H54 (cell line): Measurements from ENCODE around the gene ZNF70.

Experiments used
- DNase-seq: peaks from one replicate; pipeline ENCODE4 v3.0.0; 2011; ENCODE audit warnings: low spot score, mixed read lengths; ENCODE audit not compliant: insufficient read length
- FAIRE-seq: peaks from 3 replicates; lab custom pipeline; 2011; peaks lifted over from hg19 to GRCh38; lab: Jason Lieb, UNC
- POLR2A ChIP-seq: IDR thresholded peaks from 2 replicates; pipeline ENCODE4 v1.6.1; 2011; ENCODE audit warnings: low read depth, mild to moderate bottlenecking, low read length

ZNF70 gene

GRCh38 chr22:23760056-23760455 lies 9.1 kb upstream of the ZNF70 start:
- TF ChIP-seq POLR2A: no peak
- FAIRE-seq (no peak), DNase-seq (no peak)

DNA sequence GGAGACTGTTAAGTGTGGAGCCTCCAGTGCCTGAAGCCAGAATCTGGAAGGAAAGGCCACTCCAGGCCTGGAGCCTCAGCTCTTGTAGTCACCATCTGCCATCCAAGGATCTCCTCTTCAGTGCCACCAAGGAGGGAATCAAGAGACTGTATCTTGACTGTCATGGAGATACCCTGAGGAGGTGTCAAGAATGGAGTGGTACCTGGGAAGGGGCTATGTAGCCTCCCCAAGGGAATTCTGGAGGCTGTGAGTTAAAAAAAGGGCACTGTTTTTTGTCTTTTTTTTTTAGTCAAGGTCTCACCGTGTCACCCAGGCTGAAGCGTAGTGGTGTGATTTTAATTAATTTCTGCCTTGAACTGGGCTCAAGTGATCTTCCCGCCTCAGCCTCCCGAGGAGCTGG lies 8.7 kb upstream of the ZNF70 start:
- DNase-seq (no peak), FAIRE-seq (no peak)

GRCh38 chr22:23756891-23757290 lies 6.0 kb upstream of the ZNF70 start:
- TF ChIP-seq POLR2A: no peak
- FAIRE-seq (no peak), DNase-seq (no peak)

More for the DNA sequence above, 8.7 kb upstream of the ZNF70 start:
- TF ChIP-seq POLR2A: no peak

- TF ChIP-seq POLR2A: no peak
- FAIRE-seq: no peak
- DNase-seq: no peak
Observed at GRCh38 chr22:23755711-23756110, 4.8 kb upstream of the ZNF70 start.

- FAIRE-seq (no peak), DNase-seq (no peak)
- no peak for TF ChIP-seq POLR2A
Observed at GRCh38 chr22:23754980-23755636, 4.2 kb upstream of the ZNF70 start.

DNA sequence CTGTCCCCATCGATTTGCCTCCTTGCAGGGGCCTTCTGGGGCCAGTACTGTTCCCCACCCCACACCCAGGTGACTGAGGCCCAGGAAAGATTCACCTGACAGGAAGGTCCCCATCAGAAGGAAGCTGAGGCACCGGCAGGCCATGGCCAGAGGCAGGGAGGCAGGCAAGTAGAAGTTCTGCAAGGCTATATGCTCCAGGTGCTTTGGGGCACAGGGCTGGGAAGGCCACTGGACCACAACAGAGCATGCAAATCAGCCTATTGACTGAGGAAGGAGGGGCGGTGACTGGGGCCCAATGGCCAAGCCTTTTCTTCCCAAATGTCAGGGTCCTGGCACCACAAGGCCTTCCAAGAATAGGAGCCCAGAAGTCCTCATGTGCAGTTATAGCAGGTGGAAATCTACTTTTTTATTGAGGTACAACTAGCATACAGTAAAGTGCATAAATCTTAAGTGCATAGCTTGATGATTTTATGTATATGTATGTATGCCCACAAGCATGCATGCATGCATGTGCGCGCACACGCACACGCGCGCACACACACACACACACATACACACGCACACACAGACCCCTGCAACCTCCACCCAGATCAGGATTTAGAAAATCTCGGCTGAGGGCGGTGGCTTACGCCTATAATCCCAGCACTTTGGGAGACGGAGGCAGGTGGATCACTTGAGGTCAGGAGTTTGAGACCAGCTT lies 3.5 kb upstream of the ZNF70 start, which contains the start of gene VPREB3:
TSS of gene VPREB3 (minus strand) at position 206 of the 700 bp plus-strand sequence. CDS start at position 144, 62 bp downstream.
- no peak for DNase-seq
- TF ChIP-seq POLR2A: no peak
- no peak for FAIRE-seq

DNA sequence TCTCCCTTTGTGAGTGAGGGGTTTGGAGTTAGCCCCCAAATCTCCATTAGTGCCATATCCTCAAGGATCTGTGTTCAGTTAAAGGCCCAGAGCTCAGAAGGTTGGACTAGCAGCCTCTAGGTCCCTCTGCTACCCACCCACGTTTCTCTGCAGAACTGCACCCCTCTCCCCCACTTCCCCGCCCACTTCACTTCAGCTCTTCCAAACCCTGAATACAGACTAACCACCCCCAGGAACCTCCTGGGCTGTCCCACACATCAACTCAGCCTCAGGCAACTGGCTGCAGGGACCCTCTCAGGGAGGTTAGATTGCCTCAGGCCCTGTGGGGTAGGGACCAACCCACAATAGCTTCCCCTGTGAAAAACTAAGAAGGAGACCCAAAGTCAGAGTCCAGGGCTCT lies 2.5 kb upstream of the ZNF70 start:
- DNase-seq (no peak), FAIRE-seq (no peak)
- TF ChIP-seq POLR2A: no peak

- no peak for FAIRE-seq
- DNase-seq: no peak
- TF ChIP-seq POLR2A: no peak
Observed at GRCh38 chr22:23752750-23753149, 1.8 kb upstream of the ZNF70 start.

- FAIRE-seq (no peak), DNase-seq (no peak)
- no peak for TF ChIP-seq POLR2A
Observed at GRCh38 chr22:23752090-23752691, 1.3 kb upstream of the ZNF70 start.

DNA sequence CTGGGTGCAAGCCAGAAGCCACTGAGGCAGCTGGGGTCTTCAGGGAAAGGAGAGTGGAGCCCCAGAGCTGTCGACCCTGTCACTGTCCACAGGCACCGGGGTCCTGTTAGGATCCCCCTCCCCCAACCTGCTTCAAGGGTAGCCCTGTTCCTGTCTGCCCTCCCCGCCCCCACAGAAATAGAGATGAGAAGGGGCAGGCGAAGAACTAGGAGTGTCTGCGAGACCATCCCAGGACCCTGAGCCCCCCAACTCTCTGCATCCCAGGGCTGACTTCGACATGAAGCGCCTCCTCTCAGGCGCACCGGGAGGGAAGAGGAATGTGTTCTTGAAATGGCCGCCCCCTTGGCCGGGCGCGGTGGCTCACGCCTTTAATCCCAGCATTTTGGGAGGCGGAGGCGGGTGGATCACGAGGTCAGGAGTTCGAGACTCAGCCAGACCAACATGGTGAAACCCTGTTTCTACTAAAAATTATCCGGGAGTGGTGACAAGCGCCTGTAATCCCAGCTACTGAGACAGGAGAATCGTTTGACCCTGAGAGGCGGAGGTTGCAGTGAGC lies 607 bp upstream of the ZNF70 start:
- no peak for FAIRE-seq
- DNase-seq: no peak
- no peak for TF ChIP-seq POLR2A

- TF ChIP-seq POLR2A: no peak
- FAIRE-seq: no peak
- DNase-seq: no peak
Observed at GRCh38 chr22:23750367-23750713, 572 bp downstream of the ZNF70 start.

- no peak for FAIRE-seq
- no peak for TF ChIP-seq POLR2A
- DNase-seq: no peak
Observed at GRCh38 chr22:23749841-23750301, 1.0 kb downstream of the ZNF70 start.

DNA sequence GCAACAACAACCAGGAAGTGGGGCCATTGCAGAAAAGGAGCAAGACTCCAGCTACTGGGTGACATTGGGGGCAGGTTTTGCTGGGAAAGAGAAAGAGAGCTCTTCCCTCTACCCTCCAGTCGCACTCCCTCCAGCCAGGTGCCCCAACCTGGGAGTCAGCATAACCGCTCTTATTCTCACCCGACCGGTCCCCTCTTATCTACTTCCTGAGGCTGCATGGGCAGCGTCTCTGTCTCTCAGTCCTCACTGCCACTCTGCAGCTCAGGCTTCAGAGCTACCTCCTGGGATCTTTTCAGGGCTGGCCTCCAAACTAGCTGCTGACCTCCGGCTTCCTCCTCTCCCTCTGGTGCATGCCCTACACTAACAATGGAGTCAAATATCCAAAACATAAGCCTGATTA lies 5.1 kb downstream of the ZNF70 start:
- no peak for DNase-seq
- FAIRE-seq: no peak
- no peak for TF ChIP-seq POLR2A

- no peak for FAIRE-seq
- no peak for DNase-seq
- no peak for TF ChIP-seq POLR2A
Observed at GRCh38 chr22:23744485-23744884, 6.4 kb downstream of the ZNF70 start.

DNA sequence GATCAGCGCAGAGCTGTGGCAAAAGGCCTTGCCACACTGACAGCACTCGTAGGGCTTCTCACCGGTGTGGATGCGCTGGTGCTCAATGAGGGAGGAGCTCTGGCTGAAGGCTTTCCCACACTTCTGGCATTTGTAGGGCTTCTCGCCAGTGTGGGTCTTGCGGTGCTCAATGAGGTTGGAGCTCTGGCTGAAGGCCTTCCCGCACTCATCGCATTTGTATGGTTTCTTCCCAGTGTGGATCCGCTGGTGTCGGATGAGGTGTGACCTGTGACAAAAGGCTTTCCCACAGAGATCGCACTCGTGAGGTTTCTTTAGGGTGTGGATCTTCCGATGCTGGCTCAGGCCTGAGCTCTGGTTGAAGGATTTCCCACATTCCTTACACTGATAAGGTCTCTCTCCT lies 6.9 kb downstream of the ZNF70 start:
- no peak for TF ChIP-seq POLR2A
- FAIRE-seq: no peak
- no peak for DNase-seq
